MM.1S (cell line): ENCODE data around the gene PTPRN2.
"Not testable (repeated sequence)": the region's sequence is repeated elsewhere in the genome, so short reads cannot be mapped to it uniquely, and the experiment has no call there.

Source experiments
- DNase-seq: peaks from one replicate; pipeline ENCODE4 v3.0.0-alpha.2; 2015
- H2AFZ ChIP-seq: fragments of 300-600 bp; sonication (generic); 2 replicates; pipeline ENCODE4 v1.6.0; 2016; ENCODE audit warnings: antibody characterized with exemption, low read length
- H3F3A ChIP-seq: fragments of 300-600 bp; sonication (generic); 2 replicates; pipeline ENCODE4 v1.6.1; 2016; ENCODE audit warnings: mild to moderate bottlenecking, antibody characterized with exemption, low read length, moderate library complexity, mixed read lengths; ENCODE audit not compliant: insufficient read depth
- H3K27ac ChIP-seq: fragments of 300-600 bp; sonication (generic); 2 replicates; pipeline ENCODE4 v1.5.1; 2016; ENCODE audit warnings: mild to moderate bottlenecking, low read length
- H3K27me3 ChIP-seq: fragments of 300-600 bp; sonication (generic); replicated peaks from 2 replicates; pipeline ENCODE4 v1.6.0; 2016; ENCODE audit warnings: low read length; ENCODE audit not compliant: insufficient read depth
- H3K36me3 ChIP-seq: fragments of 300-600 bp; sonication (generic); replicated peaks from 2 replicates; pipeline ENCODE4 v1.6.1; 2016; ENCODE audit warnings: mild to moderate bottlenecking, low read length, mixed read lengths; ENCODE audit not compliant: insufficient read depth
- H3K4me1 ChIP-seq: fragments of 300-600 bp; sonication (generic); 2 replicates; pipeline ENCODE4 v1.6.1; 2016; ENCODE audit warnings: low read length, mixed read lengths
- H3K4me2 ChIP-seq: fragments of 300-600 bp; sonication (generic); 2 replicates; pipeline ENCODE4 v1.6.0; 2016; ENCODE audit warnings: low read depth, low read length
- H3K4me3 ChIP-seq: fragments of 300-600 bp; sonication (generic); 2 replicates; pipeline ENCODE4 v1.5.1; 2016; ENCODE audit warnings: low read length, mixed read lengths
- H3K79me2 ChIP-seq: fragments of 300-600 bp; sonication (generic); 2 replicates; pipeline ENCODE4 v1.6.1; 2016; ENCODE audit warnings: mixed run types, low read length, mixed read lengths
- H3K9ac ChIP-seq: fragments of 300-600 bp; sonication (generic); 2 replicates; pipeline ENCODE4 v1.6.1; 2016; ENCODE audit warnings: low read length, mixed read lengths
- H3K9me2 ChIP-seq: fragments of 300-600 bp; sonication (generic); replicated peaks from 2 replicates; pipeline ENCODE4 v1.6.1; 2016; ENCODE audit warnings: mild to moderate bottlenecking, low read length, mixed read lengths; ENCODE audit not compliant: insufficient read depth
- H3K9me3 ChIP-seq: fragments of 300-600 bp; sonication (generic); replicated peaks from 2 replicates; pipeline ENCODE4 v1.6.1; 2016; ENCODE audit warnings: mild to moderate bottlenecking, low read length, mixed read lengths; ENCODE audit not compliant: insufficient read depth
- H4K20me1 ChIP-seq: fragments of 300-600 bp; sonication (generic); 2 replicates; pipeline ENCODE4 v1.6.1; 2016; ENCODE audit warnings: mild to moderate bottlenecking, low read length, moderate library complexity, mixed read lengths; ENCODE audit not compliant: insufficient read depth
- CTCF ChIP-seq: fragments of 300-600 bp; sonication (generic); IDR thresholded peaks from 2 replicates; pipeline ENCODE4 v1.5.1; 2016; ENCODE audit warnings: antibody characterized with exemption, low read length, mixed read lengths
- EZH2 ChIP-seq: fragments of 300-600 bp; sonication (generic); optimal IDR thresholded peaks from 2 replicates; pipeline ENCODE3; 2017; ENCODE audit warnings: low read depth, mild to moderate bottlenecking, antibody characterized with exemption, low read length, mixed read lengths
- EZH2phosphoT487 ChIP-seq: fragments of 300-600 bp; sonication (generic); IDR thresholded peaks from 2 replicates; pipeline ENCODE4 v1.6.1; 2018; ENCODE audit warnings: antibody characterized with exemption, low read length

Gene PTPRN2

GRCh38 chr7:158406364-158406763 is 181.3 kb downstream of the PTPRN2 start:
- no peaks in the 10 kb centered on the region for H4K20me1 ChIP-seq

GRCh38 chr7:158405771-158406170 is 181.9 kb downstream of the PTPRN2 start:
- H4K20me1 ChIP-seq, H3K79me2 ChIP-seq, H3F3A ChIP-seq, H3K4me2 ChIP-seq, H3K4me3 ChIP-seq, H3K9ac ChIP-seq, H3K27ac ChIP-seq, H3K9me3 ChIP-seq, H3K36me3 ChIP-seq, H3K9me2 ChIP-seq, DNase-seq, H3K4me1 ChIP-seq, H2AFZ ChIP-seq: not testable (repeated sequence)
- peaks cover 69% of the 10 kb centered on the region for H3K27me3 ChIP-seq

More at GRCh38 chr7:158406364-158406763, 181.3 kb downstream of the PTPRN2 start:
- H3F3A ChIP-seq: no peaks in the 10 kb centered on the region
- H3K9ac ChIP-seq: no peak overlapping the region
- H3K9me2 ChIP-seq: no peaks in the 10 kb centered on the region
- no peak overlapping the region for H3K4me2 ChIP-seq
- no peak overlapping the region for H3K4me3 ChIP-seq
- no peaks in the 10 kb centered on the region for H3K36me3 ChIP-seq
- no peak overlapping the region for H3K27ac ChIP-seq
- no peaks in the 10 kb centered on the region for H3K79me2 ChIP-seq
- TF ChIP-seq CTCF (no peak), EZH2phosphoT487 (no peak), EZH2 (no peak)
- no peaks in the 10 kb centered on the region for H3K4me1 ChIP-seq
- peaks cover 69% of the 10 kb centered on the region for H3K27me3 ChIP-seq
- DNase-seq: no peak
- H3K9me3 ChIP-seq: no peaks in the 10 kb centered on the region
- no peak overlapping the region for H2AFZ ChIP-seq

- TF ChIP-seq EZH2: no peak
- no peak for TF ChIP-seq EZH2phosphoT487
- no peak for TF ChIP-seq CTCF
- Histone ChIP-seq H3K9me2 (no peaks in the 10 kb centered on the region), H3K79me2 (no peaks in the 10 kb centered on the region), H2AFZ (no peak overlapping the region), H3K4me3 (no peak overlapping the region), H4K20me1 (no peaks in the 10 kb centered on the region), H3K9me3 (no peaks in the 10 kb centered on the region), H3K4me1 (no peaks in the 10 kb centered on the region), H3K27ac (no peak overlapping the region), H3K27me3 (peaks cover 70% of the 10 kb centered on the region), H3K36me3 (no peaks in the 10 kb centered on the region), H3K9ac (no peak overlapping the region), H3F3A (no peaks in the 10 kb centered on the region), H3K4me2 (no peak overlapping the region)
- no peak for DNase-seq
Measured at GRCh38 chr7:158405324-158405723, 182.3 kb downstream of the PTPRN2 start.

- TF ChIP-seq EZH2phosphoT487: no peak
- no peak for TF ChIP-seq EZH2
- no peak for TF ChIP-seq CTCF
- no peaks in the 10 kb centered on the region for H4K20me1 ChIP-seq
Measured at GRCh38 chr7:158404031-158404761, 183.4 kb downstream of the PTPRN2 start.

More at GRCh38 chr7:158404031-158404761, 183.4 kb downstream of the PTPRN2 start:
- Histone ChIP-seq H3K4me3 (no peak overlapping the region), H3K4me2 (no peak overlapping the region), H3K27ac (no peak overlapping the region), H3K9me2 (no peaks in the 10 kb centered on the region), H3F3A (no peaks in the 10 kb centered on the region), H3K27me3 (peaks cover 69% of the 10 kb centered on the region), H3K36me3 (no peaks in the 10 kb centered on the region), H3K79me2 (no peaks in the 10 kb centered on the region), H3K4me1 (no peaks in the 10 kb centered on the region), H3K9ac (no peak overlapping the region), H2AFZ (no peak overlapping the region), H3K9me3 (no peaks in the 10 kb centered on the region)
- no peak for DNase-seq
